ENCODE results near the gene ENPP3. TPM values are rescaled to one million over a fixed set of nuclear protein-coding genes. Genes with fewer than 3 reads are reported as not detected.

The ENPP3 gene
- total RNA-seq, 1 donor from 2014 or later: 2.0 TPM

DNA sequence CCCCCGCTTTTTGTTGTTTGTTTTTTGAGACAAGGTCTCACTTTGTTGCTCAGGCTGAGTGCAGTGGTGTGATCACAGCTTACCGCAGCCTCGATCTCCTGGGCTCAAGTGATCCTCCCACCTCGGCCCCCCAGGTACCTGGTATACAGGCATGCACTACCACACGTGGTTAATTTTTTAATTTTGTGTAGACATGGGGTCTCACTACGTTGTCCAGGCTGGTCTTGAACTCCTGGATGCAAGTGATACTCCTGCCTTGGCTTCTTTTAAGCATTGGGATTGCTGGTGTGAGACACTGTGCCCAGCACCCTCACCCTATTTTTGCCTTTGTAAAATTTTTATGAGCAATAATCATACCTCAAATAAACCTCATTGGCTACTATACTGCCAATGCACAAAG lies 5.5 kb downstream of the ENPP3 start:
- H3K9me3 ChIP-seq: no peaks in the 10 kb centered on the region
- H3K27ac ChIP-seq: no peak overlapping the region
- H3K4me3 ChIP-seq: no peak overlapping the region
- intact Hi-C loops (cut with DNase I): no loop called here
- TF ChIP-seq, protein P1, sequence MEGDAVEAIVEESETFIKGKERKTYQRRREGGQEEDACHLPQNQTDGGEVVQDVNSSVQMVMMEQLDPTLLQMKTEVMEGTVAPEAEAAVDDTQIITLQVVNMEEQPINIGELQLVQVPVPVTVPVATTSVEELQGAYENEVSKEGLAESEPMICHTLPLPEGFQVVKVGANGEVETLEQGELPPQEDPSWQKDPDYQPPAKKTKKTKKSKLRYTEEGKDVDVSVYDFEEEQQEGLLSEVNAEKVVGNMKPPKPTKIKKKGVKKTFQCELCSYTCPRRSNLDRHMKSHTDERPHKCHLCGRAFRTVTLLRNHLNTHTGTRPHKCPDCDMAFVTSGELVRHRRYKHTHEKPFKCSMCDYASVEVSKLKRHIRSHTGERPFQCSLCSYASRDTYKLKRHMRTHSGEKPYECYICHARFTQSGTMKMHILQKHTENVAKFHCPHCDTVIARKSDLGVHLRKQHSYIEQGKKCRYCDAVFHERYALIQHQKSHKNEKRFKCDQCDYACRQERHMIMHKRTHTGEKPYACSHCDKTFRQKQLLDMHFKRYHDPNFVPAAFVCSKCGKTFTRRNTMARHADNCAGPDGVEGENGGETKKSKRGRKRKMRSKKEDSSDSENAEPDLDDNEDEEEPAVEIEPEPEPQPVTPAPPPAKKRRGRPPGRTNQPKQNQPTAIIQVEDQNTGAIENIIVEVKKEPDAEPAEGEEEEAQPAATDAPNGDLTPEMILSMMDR (IDR thresholded peaks at IDR 0.05): no peak
- no peak for TF ChIP-seq POLR2A (IDR thresholded peaks at IDR 0.05)
- TF ChIP-seq POLR2AphosphoS5 (IDR thresholded peaks at IDR 0.05; ENCODE audit: insufficient read depth in 1 of 2, low read depth in 1 of 2): no peak
- H3K36me3 ChIP-seq: no peaks in the 10 kb centered on the region
- DNase-seq (ENCODE audit: extremely low spot score in 2 of 2): no peak
- no peaks in the 10 kb centered on the region for H3K4me1 ChIP-seq
- H3K27me3 ChIP-seq: no peaks in the 10 kb centered on the region

DNA sequence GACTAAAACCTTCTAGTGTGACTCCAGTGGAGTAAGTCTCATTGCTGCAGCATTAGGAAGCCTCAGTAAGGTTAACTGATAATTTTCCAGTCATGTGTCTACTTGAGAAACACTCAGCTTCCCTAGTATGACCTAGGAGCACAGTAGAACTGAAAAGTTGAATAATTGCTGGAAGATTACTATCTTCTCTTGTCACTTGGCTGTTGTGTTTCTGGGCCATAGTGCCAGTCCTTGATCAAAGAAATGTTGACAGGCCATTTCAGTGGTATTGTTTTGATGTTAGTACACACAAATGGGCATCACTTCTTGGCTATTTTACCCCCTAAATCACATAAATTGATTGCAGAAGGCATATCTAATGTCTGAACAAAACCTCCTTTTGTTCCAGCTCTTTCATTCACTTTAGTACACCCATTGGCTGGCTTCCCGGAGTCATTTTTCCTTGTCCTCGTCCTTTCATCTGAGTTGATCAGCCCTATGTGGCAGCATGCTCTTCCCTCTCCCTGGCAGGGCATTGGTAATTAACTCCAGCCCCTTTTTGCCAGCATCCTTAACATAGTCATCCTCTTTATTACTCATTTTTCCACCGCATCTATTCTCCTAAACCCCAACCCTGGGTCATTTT lies 6.0 kb downstream of the ENPP3 start:
- no peak overlapping the region for H3K4me3 ChIP-seq
- no peaks in the 10 kb centered on the region for H3K36me3 ChIP-seq
- H3K27me3 ChIP-seq: no peaks in the 10 kb centered on the region
- no peaks in the 10 kb centered on the region for H3K9me3 ChIP-seq
- H3K27ac ChIP-seq: no peak overlapping the region
- H3K4me1 ChIP-seq: no peaks in the 10 kb centered on the region
- TF ChIP-seq POLR2AphosphoS5 (IDR thresholded peaks at IDR 0.05; ENCODE audit: insufficient read depth in 1 of 2, low read depth in 1 of 2) (no peak), POLR2A (IDR thresholded peaks at IDR 0.05) (no peak)
- TF ChIP-seq, protein P1 (IDR thresholded peaks at IDR 0.05): no peak
- DNase-seq (ENCODE audit: extremely low spot score in 2 of 2): no peak
- intact Hi-C loops (cut with DNase I): no loop called here

DNA sequence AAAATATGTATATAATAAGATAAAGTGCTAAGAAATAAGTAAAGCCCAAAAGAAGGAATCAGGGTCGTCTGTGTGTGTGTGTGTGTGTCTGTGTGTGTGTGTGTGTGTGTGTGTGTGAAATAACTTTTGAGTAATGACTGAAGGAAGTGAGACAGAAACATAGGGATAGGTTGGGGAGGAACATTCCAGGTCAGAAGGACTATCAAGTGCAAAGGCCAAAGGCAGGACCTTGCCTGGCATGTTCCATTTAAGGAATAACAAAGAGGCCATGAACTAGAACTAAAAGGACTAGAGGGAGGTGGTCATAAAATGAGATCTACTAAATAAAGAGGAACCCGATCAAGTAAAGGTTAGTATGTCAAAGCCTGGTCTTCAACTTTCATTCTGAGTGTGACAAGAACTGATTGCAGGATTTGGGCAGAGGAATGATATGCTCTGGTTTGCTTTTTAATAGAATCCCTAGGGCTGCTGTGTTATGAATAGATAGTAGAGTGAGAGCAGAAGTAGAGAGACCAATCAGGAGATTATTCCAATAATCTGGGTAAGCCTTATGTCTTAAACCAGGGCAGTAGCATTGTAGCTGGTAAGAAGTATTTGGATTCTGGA lies 6.9 kb downstream of the ENPP3 start:
- no peak overlapping the region for H3K27ac ChIP-seq
- H3K27me3 ChIP-seq: no peaks in the 10 kb centered on the region
- H3K4me3 ChIP-seq: no peak overlapping the region
- intact Hi-C loops (cut with DNase I): no loop called here
- H3K9me3 ChIP-seq: no peaks in the 10 kb centered on the region
- no peaks in the 10 kb centered on the region for H3K36me3 ChIP-seq
- DNase-seq (ENCODE audit: extremely low spot score in 2 of 2): no peak
- H3K4me1 ChIP-seq: no peaks in the 10 kb centered on the region
- no peak for TF ChIP-seq POLR2A (IDR thresholded peaks at IDR 0.05)
- no peak for TF ChIP-seq POLR2AphosphoS5 (IDR thresholded peaks at IDR 0.05; ENCODE audit: insufficient read depth in 1 of 2, low read depth in 1 of 2)
- TF ChIP-seq, protein P1 (IDR thresholded peaks at IDR 0.05): no peak

DNA sequence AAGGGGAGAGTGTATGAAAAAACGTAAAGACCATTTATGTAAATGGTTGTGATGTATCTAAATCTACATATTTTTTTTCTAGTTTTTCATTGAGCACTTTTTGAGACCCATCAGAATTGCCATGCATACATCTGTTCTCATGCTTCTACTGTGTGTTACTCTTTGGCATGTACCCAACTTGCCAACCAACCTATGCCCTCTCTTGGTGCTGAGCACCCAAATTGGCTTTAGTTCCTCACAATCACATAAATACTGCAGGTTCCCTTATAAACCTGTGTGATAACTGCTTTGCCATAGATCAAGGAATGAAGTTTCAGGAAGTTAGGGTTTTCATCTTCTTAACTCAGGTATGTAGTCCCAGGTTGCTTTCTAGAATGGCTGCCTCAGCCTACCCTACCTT lies 7.8 kb downstream of the ENPP3 start:
- TF ChIP-seq POLR2AphosphoS5 (IDR thresholded peaks at IDR 0.05; ENCODE audit: insufficient read depth in 1 of 2, low read depth in 1 of 2) (no peak), POLR2A (IDR thresholded peaks at IDR 0.05) (no peak)
- TF ChIP-seq, protein P1 (IDR thresholded peaks at IDR 0.05): no peak
- Histone ChIP-seq H3K9me3 (no peaks in the 10 kb centered on the region), H3K36me3 (no peaks in the 10 kb centered on the region), H3K27ac (no peak overlapping the region), H3K4me1 (no peaks in the 10 kb centered on the region), H3K27me3 (no peaks in the 10 kb centered on the region), H3K4me3 (no peak overlapping the region)
- intact Hi-C loops (cut with DNase I): no loop called here
- no peak for DNase-seq (ENCODE audit: extremely low spot score in 2 of 2)

- Histone ChIP-seq H3K9me3 (no peaks in the 10 kb centered on the region), H3K4me3 (no peak overlapping the region), H3K36me3 (no peaks in the 10 kb centered on the region), H3K4me1 (no peaks in the 10 kb centered on the region), H3K27ac (no peak overlapping the region), H3K27me3 (no peaks in the 10 kb centered on the region)
- no peak for TF ChIP-seq POLR2A (IDR thresholded peaks at IDR 0.05)
- TF ChIP-seq, protein P1 (IDR thresholded peaks at IDR 0.05): no peak
- no peak for TF ChIP-seq POLR2AphosphoS5 (IDR thresholded peaks at IDR 0.05; ENCODE audit: insufficient read depth in 1 of 2, low read depth in 1 of 2)
- no peak for DNase-seq (ENCODE audit: extremely low spot score in 2 of 2)
- intact Hi-C loops (cut with DNase I): no loop called here
Observed at GRCh38 chr6:131645846-131646245, 8.7 kb downstream of the ENPP3 start.
